T-helper 1 cell treated with Interleukin-12 subunit alpha and Interleukin-12 subunit beta and Interleukin-4 antibody, amounts not matched to agents 30 μg/mL and 1 μg/mL, for 36 hours (primary cell): ENCODE results near the gene TNNT2.

Source experiments
- H3K27ac Mint-ChIP-seq: one replicate; pipeline ENCODE4 v1.8.0; 2021; ENCODE audit warnings: mild to moderate bottlenecking, mixed read lengths
- H3K27me3 Mint-ChIP-seq: one replicate; pipeline ENCODE4 v1.8.0; 2021; ENCODE audit warnings: low read depth, mixed read lengths
- H3K36me3 Mint-ChIP-seq: one replicate; pipeline ENCODE4 v1.8.0; 2021; ENCODE audit warnings: low read depth, mixed read lengths
- H3K4me1 Mint-ChIP-seq: one replicate; pipeline ENCODE4 v1.8.0; 2021; ENCODE audit warnings: low read depth, mixed read lengths
- H3K4me3 Mint-ChIP-seq: one replicate; pipeline ENCODE4 v1.8.0; 2021; ENCODE audit warnings: mild to moderate bottlenecking, moderate library complexity, mixed read lengths
- H3K9me3 Mint-ChIP-seq: one replicate; pipeline ENCODE4 v1.8.0; 2021; ENCODE audit warnings: mixed read lengths

Gene TNNT2

DNA sequence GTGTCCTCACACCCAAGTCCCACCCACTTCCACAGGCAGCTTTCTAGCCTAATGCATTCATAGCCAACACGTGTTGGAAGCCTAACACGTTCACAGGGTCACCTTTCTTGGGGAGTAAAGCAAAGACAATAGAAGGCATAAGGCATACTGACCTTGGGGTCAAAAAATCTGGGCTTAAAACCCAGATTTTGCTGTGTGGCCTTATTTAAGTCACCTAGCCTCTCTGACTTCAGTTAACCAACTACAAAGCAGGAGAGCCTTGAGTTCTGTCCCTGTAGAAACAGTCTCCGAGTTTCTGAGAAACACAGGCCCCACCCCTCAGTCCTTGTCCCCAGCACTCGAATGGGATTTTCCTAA, 1.4 kb downstream of the TNNT2 start:
- H3K36me3 Mint-ChIP-seq, result no peaks in the 10 kb centered on the region
- H3K4me1 Mint-ChIP-seq, result no peaks in the 10 kb centered on the region
- no peaks in the 10 kb centered on the region for H3K9me3 Mint-ChIP-seq
- no peak overlapping the region for H3K4me3 Mint-ChIP-seq
- no peak overlapping the region for H3K27ac Mint-ChIP-seq
- no peaks in the 10 kb centered on the region for H3K27me3 Mint-ChIP-seq

GRCh38 chr1:201375169-201375568, 2.3 kb downstream of the TNNT2 start:
- no peaks in the 10 kb centered on the region for H3K9me3 Mint-ChIP-seq
- H3K27me3 Mint-ChIP-seq, result no peaks in the 10 kb centered on the region
- no peaks in the 10 kb centered on the region for H3K36me3 Mint-ChIP-seq

DNA sequence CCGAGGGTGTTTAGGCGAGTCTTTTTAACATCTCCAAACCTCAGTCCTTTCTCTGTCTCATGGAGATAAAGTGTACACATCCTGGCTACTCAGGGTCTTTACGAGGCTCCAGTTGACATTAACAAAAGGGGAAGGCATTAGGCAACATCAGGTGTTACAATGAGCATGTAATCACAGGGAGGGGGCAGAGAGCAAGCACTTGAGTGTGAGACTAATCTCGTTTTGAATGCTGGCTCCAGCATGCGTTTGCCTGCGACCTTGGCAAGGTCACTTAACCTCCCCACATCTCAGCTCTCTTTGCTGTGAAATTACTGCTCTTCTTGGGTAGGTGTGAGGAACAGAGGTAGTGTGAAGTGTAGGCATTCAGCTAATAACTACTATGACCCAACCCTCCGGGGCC, 3.1 kb downstream of the TNNT2 start:
- Mint-ChIP-seq H3K27me3 (no peaks in the 10 kb centered on the region), H3K4me1 (no peaks in the 10 kb centered on the region), H3K36me3 (no peaks in the 10 kb centered on the region), H3K9me3 (no peaks in the 10 kb centered on the region), H3K27ac (no peak overlapping the region), H3K4me3 (no peak overlapping the region)

More at GRCh38 chr1:201375169-201375568, 2.3 kb downstream of the TNNT2 start:
- Mint-ChIP-seq H3K4me3 (no peak overlapping the region), H3K4me1 (no peaks in the 10 kb centered on the region), H3K27ac (no peak overlapping the region)

DNA sequence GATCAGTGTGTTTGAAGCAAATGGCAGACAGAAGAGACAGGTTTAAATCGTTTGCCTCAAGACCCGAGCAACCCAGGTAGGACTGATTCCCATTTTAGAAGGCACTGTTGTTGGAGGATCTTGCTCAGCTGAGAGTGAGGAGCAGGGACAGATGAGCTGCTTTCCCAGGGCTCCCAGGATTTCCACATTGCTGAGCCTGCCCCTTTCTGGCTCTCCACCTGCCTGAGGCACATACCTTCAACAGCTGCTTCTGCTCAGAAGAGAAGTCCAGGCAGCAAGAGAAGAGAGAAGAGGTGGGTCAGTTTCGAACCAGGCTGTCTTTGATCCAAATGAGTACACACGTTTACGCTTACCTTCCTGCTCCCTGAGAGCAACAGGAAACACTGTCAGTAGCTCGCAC, 5.7 kb downstream of the TNNT2 start:
- Mint-ChIP-seq H3K27me3 (no peaks in the 10 kb centered on the region), H3K4me3 (no peak overlapping the region)

GRCh38 chr1:201371276-201371675, 6.2 kb downstream of the TNNT2 start:
- Mint-ChIP-seq H3K27me3 (no peaks in the 10 kb centered on the region), H3K9me3 (no peaks in the 10 kb centered on the region), H3K4me1 (no peaks in the 10 kb centered on the region), H3K27ac (no peak overlapping the region), H3K36me3 (no peaks in the 10 kb centered on the region), H3K4me3 (no peak overlapping the region)

More for the DNA sequence above, 5.7 kb downstream of the TNNT2 start:
- no peaks in the 10 kb centered on the region for H3K4me1 Mint-ChIP-seq
- H3K36me3 Mint-ChIP-seq, result no peaks in the 10 kb centered on the region
- no peaks in the 10 kb centered on the region for H3K9me3 Mint-ChIP-seq
- no peak overlapping the region for H3K27ac Mint-ChIP-seq

GRCh38 chr1:201370500-201370899, 7.0 kb downstream of the TNNT2 start:
- Mint-ChIP-seq H3K4me3 (no peak overlapping the region), H3K36me3 (no peaks in the 10 kb centered on the region), H3K9me3 (no peaks in the 10 kb centered on the region), H3K27me3 (no peaks in the 10 kb centered on the region), H3K4me1 (no peaks in the 10 kb centered on the region), H3K27ac (no peak overlapping the region)

GRCh38 chr1:201369209-201369608, 8.3 kb downstream of the TNNT2 start:
- H3K36me3 Mint-ChIP-seq, result no peaks in the 10 kb centered on the region
- no peak overlapping the region for H3K4me3 Mint-ChIP-seq
- no peak overlapping the region for H3K27ac Mint-ChIP-seq
- no peaks in the 10 kb centered on the region for H3K4me1 Mint-ChIP-seq
- no peaks in the 10 kb centered on the region for H3K27me3 Mint-ChIP-seq
- H3K9me3 Mint-ChIP-seq, result no peaks in the 10 kb centered on the region

DNA sequence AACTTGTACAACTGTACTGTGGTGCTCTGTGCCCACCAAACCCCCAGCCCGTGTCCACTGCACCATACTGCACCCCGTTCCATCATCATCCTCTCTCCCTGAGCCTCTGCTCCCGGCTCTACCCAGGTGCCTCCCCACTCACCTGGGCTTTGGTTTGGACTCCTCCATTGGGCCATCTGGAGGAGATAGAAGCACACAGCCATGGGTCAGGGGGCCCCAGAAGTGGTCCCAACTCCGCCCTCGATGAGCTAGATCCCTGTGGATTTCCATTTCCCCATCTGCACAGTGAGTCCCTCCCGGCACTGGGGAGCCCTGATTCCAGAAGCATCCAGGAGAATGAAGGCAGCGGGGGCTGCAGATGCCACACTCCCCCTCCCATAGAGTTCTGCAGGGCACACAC, 10.8 kb downstream of the TNNT2 start:
- H3K4me1 Mint-ChIP-seq, result no peaks in the 10 kb centered on the region
- H3K36me3 Mint-ChIP-seq, result no peaks in the 10 kb centered on the region
- no peaks in the 10 kb centered on the region for H3K27me3 Mint-ChIP-seq
- no peaks in the 10 kb centered on the region for H3K9me3 Mint-ChIP-seq
- H3K4me3 Mint-ChIP-seq, result no peak overlapping the region
- no peak overlapping the region for H3K27ac Mint-ChIP-seq

DNA sequence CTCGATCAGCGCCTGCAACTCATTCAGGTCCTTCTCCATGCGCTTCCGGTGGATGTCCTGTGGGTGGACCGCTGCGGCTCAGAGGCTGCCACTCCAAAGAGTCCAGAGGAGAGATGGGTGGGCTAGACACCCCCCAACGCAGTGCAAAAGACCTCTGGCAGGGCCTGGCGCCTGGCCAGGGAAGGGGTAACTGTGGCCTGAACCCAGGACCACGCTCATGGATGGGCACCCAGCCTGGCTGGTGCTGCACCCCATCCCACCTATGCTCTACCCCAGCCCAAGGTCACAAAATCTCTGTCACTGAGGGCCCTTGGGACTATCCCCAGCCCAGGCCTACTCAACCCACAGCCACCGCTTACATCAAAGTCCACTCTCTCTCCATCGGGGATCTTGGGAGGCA, 12.2 kb downstream of the TNNT2 start:
- H3K36me3 Mint-ChIP-seq, result no peaks in the 10 kb centered on the region

GRCh38 chr1:201364808-201365105, 12.7 kb downstream of the TNNT2 start:
- Mint-ChIP-seq H3K4me3 (no peak overlapping the region), H3K9me3 (no peaks in the 10 kb centered on the region), H3K4me1 (no peaks in the 10 kb centered on the region), H3K27me3 (no peaks in the 10 kb centered on the region), H3K36me3 (no peaks in the 10 kb centered on the region), H3K27ac (no peak overlapping the region)

More for the DNA sequence above, 12.2 kb downstream of the TNNT2 start:
- Mint-ChIP-seq H3K4me3 (no peak overlapping the region), H3K27me3 (no peaks in the 10 kb centered on the region), H3K27ac (no peak overlapping the region), H3K4me1 (no peaks in the 10 kb centered on the region), H3K9me3 (no peaks in the 10 kb centered on the region)

DNA sequence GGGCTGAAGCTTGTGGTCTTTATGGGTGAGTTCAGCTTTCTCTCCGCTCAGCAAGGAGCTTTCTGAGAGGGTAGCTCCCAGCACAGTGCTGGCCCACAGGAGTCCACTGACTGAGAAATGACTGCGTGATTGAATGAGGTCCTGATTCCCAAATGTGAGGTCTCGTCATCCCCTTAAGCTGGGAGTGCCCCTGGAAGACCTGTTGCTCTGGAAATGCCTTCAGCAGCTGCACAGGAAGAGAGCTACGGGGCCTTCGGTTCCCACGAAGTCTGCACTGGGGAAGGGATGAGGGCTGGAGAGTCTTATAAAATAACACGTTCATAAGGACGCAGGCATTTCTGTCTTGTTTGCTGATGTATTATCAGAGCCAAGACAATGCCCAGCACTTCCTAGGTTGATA, 14.0 kb downstream of the TNNT2 start:
- H3K4me3 Mint-ChIP-seq, result no peak overlapping the region
- H3K27me3 Mint-ChIP-seq, result no peaks in the 10 kb centered on the region
- no peaks in the 10 kb centered on the region for H3K4me1 Mint-ChIP-seq
- no peak overlapping the region for H3K27ac Mint-ChIP-seq
- no peaks in the 10 kb centered on the region for H3K9me3 Mint-ChIP-seq
- no peaks in the 10 kb centered on the region for H3K36me3 Mint-ChIP-seq

- Mint-ChIP-seq H3K27me3 (no peaks in the 10 kb centered on the region), H3K4me3 (no peak overlapping the region)
Measured at GRCh38 chr1:201362906-201363305, 14.6 kb downstream of the TNNT2 start.

GRCh38 chr1:201361652-201362504, 15.6 kb downstream of the TNNT2 start:
- Mint-ChIP-seq H3K9me3 (no peaks in the 10 kb centered on the region), H3K27ac (no peak overlapping the region), H3K36me3 (no peaks in the 10 kb centered on the region), H3K4me1 (no peaks in the 10 kb centered on the region), H3K4me3 (no peak overlapping the region), H3K27me3 (no peaks in the 10 kb centered on the region)

More at GRCh38 chr1:201362906-201363305, 14.6 kb downstream of the TNNT2 start:
- Mint-ChIP-seq H3K4me1 (no peaks in the 10 kb centered on the region), H3K27ac (no peak overlapping the region), H3K36me3 (no peaks in the 10 kb centered on the region), H3K9me3 (no peaks in the 10 kb centered on the region)

GRCh38 chr1:201360901-201361651, 16.4 kb downstream of the TNNT2 start:
- no peaks in the 10 kb centered on the region for H3K27me3 Mint-ChIP-seq
- no peaks in the 10 kb centered on the region for H3K9me3 Mint-ChIP-seq
- H3K4me1 Mint-ChIP-seq, result no peaks in the 10 kb centered on the region
- H3K27ac Mint-ChIP-seq, result no peak overlapping the region
- no peaks in the 10 kb centered on the region for H3K36me3 Mint-ChIP-seq
- no peak overlapping the region for H3K4me3 Mint-ChIP-seq

DNA sequence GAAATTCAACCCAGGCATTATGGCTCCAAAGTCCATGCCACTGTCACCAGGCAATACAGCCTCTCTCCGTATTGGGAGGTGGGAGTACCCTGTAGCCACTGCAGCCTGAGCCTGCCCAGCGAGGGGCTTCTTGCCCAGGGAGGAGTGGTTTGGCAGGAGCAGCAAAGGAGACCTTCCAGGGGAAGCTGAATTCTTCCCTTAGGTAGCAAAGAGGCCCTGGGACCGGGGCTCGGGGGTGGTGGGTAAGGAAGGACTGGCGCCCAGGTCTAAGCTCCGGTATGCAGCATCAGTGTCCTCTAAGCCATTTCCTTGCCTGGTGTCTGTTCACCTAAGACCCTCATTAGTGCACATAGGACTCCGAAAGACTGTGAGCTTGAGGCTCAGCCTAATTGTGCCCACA, 17.0 kb downstream of the TNNT2 start:
- H3K9me3 Mint-ChIP-seq, result no peaks in the 10 kb centered on the region

More for the DNA sequence above, 17.0 kb downstream of the TNNT2 start:
- Mint-ChIP-seq H3K27me3 (no peaks in the 10 kb centered on the region), H3K36me3 (no peaks in the 10 kb centered on the region), H3K4me3 (no peak overlapping the region), H3K4me1 (no peaks in the 10 kb centered on the region), H3K27ac (no peak overlapping the region)
